NCI-H146 (cell line): ENCODE results near the gene CBFA2T3.

Source experiments
- DNase-seq: peaks from one replicate; lab custom pipeline; 2025; lab: John Stamatoyannopoulos, UW

CBFA2T3 gene

DNA sequence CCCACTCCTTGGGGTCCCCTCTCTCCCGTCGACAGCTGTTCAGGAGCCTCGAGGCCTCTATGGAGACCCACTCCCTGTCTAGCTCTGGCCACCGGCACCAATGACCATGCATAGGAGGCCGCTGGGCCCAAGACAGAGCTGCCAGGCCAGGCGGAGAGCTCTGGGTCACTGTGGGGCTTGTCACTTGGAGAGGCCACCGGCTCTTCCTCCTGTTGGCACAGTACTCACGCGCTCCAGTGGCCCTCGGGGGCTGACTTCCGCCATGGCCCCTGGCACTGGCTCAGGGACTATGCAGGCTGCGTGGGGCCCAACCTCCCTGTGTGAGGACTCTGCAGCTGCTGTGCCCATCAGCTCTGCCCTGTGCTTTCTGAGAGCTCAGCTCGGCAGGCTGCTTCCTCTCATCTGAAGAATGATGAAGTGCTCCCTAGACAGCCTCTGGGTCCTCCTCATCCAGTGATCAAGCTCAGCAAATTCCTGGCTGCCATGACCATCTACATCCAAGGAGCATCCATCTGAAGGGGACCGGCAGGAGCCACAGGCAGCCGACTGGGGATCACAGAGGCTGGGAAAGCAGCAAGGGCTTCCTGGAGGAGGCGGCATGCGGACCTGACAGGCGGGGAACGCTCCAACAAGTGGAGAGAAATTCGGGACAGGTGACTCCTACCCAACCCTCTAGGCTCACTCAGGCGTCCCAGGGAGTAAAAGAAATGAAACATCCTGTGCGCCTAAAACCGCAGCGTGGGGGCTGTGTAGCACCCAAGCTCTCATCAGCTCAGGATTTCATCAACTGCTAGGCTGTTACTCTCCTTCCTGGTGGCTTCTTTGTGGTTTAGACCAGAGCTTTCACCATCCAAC lies 137.0 kb downstream of the CBFA2T3 start:
- no peak for DNase-seq

DNA sequence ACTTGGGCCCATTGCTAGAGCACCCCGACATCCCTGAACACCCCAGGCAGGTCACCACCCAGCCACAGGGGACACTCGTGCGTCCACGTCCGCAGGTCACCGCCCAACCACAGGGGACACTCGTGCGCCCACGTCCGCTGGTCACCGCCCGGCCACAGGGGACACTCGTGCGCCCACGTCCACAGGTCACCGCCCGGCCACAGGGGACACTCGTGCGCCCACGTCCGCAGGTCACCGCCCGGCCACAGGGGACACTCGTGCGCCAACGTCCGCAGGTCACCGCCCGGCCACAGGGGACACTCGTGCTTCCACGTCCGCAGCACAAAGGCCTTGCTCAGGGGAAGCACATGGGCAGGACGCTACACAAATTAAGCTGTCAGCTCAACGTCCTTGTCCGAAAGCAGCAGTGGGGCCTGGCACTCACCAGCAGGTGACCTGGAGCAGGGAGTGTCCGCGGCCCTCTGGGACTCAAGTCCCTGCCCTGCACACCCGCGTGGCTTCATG lies 137.9 kb downstream of the CBFA2T3 start:
- DNase-seq, result no peak

DNA sequence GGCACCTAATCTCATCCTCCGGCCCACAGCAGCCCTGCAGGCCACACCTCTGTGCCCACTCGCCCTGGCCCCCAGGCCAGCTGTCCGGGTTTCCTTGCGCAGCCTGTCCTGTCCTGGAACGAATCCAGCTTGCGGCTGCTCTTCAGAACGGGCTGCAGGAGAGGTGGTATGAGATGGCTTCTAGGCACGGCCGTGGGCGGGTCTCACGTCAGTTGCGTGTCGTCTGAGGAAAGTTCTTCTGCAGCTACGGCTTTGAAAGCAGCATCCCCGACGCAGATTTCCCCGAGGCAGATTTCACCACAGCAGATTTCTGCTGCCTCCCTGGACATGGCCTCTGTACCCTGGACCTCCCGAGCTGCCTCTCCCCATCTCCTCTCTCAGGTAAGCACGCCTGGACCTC lies 138.4 kb downstream of the CBFA2T3 start:
- DNase-seq, result no peak

DNA sequence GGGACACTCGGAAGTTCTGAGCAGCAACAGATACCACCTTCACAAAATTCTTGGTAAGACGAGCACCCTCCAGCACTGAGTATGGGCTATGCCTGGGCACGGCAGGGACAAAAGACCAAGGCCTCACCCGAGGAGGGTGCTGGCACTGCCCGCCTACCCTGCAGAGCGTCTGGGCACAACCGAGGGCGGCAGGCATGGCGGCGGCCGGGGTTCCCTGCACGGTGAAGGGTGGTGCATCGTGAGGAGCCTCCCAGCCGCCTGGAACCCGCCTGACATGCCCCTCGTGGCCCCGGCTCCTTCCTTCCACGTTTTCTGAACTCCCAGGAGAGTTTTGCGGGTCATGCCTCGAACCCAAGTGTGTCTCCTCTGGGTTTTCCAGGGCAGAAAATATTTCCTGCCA lies 139.2 kb downstream of the CBFA2T3 start:
- DNase-seq, result no peak

DNA sequence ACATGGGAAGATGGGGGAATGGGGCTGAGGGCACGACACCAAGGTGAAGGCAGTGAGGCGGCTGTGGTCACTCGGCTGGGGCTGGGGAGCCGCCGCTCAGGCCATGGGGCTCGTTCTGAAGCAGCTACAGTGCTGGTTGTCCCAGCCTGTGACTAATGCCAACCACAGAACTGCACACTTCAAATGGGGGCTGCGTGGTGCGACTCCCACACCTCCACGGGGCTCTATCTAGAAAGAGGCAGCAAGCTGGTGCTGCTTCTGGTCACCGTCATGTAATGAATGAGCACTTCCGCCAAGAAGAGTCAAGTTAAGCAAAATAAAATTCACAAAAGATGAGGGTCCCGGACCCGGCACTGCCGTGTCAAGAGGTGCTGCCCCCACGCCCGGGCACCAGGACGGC lies 140.2 kb downstream of the CBFA2T3 start:
- DNase-seq, result no peak

DNA sequence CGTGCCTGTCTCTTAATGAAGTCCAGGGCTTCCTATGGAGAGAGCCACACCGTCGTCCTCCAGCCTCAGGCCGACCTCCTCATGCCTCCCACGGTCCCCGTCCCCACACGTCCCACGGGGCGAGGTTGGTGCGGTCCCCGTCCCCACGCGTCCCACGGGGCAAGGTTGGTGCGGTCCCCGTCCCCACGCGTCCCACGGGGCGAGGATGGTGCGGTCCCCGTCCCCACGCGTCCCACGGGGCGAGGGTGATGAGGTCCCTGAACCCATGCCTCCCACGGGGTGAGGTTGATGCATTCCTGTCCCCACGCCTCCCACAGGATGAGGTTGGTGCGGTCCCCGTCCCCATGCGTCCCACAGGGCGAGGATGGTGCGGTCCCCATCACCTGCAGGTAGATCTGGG lies 141.2 kb downstream of the CBFA2T3 start:
- DNase-seq, result no peak

DNA sequence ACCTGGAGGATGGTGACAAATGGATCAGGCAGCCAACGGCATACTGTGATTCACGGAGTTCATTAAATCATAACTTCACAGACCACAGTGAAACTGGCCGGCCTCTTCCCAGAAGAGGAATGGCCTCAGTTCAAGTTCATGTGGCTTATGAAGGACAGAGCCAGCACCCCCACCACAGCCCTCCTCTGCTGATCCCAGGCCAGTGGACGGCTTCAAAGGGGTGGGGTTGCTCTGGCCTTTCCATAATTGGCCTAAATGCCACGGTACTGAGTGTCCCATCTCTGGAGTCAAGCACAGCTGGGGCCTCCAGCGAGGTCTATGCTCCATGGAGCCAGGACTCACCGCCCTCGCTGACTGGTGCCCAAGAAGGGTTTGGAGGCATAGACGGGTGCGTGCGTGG lies 141.6 kb downstream of the CBFA2T3 start:
- DNase-seq, result no peak

DNA sequence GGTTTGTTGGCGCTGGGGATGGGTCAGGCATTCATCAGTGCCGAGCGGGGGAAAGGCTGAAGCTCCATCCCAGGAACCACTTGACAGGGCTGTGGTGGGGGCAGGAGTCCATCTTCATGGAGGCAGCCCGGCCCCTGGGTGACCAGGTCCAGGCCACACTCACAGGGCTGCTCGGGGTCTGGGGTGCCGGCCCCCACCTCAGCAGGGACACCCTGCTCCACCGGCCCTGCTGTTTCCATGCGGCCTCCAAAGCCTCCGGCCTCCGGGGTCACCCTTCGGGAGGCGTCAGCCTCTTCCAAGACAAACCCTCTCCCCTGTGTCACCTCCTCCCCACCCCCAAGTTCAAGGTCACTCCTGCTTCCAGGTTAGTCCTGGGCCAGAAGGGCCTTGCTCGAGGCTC lies 142.3 kb downstream of the CBFA2T3 start:
- no peak for DNase-seq

DNA sequence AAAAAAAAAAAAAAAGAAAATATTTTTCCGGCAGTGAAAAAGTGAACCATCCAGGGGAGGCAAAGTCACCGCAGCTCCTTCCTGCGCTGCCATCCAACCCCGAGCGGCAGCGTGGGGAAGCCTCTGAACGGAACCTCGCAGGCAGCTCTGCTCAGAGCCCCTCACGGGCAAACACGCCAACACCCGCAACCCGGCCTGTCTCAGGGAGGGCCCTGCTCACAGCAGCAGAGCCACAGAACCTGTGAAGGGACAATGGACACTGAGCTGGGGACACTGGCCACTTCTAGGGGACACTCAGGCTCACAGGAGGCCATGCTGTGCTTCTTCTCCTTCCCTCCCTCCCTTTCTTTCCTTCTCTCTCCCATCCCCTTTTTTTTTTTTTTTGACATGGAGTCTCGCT lies 143.9 kb downstream of the CBFA2T3 start:
- no peak for DNase-seq

DNA sequence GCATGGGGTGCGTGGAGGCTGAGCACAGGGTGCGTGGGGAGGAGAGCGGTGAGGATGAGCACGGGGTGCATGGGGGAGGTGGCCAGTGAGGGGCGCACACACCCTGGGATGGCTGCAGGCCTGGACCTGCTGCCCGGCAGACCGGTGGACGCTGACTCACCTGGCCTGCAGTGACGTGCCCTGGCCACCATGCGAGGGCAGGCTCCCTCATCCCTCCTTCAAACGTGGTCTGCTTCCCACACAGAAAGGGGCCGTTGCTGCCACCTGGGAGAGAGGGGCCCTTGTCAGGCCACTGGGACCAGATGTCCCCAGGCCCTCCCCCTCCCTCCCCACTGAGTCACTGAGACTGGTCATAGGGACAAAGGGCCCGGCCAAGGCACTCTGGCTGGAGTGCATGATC lies 145.2 kb downstream of the CBFA2T3 start:
- no peak for DNase-seq

DNA sequence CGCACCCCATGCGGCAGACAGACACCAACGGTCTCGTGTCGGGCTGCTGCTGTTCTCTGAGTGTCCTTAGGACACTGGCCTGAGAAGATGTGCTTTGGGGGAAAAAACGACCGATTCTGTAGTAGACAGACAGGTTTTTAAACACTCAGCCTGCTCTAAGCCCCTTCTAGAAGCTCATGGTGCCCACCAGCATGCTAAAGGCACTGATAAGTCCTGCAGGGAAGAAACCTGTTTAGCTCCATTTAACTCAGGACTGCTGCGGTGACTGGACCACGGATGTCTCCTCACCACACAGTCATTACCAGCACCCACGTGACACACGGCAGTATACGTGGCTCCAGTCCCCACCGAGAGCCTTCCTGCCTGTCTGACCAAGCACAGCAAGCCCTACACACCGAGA lies 146.2 kb downstream of the CBFA2T3 start:
- no peak for DNase-seq

DNA sequence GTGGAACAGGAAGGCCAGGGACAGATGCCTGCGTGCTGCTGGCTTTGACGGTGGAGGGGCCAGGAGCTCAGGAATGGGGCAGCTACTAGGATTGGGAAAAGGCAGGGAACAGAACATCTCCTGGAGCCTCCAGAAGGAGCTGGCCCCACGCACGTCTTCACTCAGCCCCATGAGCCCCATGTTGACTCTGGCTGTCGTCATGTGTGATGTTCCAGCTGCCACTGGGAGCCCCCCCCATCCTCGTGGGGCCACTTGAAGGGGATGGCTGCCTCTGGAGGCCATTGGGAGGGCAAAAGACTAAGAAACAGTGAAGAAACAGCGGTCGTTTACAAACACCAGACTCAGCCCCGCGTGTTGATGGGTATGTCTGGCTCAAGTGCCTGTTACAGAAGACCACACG lies 146.7 kb downstream of the CBFA2T3 start:
- no peak for DNase-seq

DNA sequence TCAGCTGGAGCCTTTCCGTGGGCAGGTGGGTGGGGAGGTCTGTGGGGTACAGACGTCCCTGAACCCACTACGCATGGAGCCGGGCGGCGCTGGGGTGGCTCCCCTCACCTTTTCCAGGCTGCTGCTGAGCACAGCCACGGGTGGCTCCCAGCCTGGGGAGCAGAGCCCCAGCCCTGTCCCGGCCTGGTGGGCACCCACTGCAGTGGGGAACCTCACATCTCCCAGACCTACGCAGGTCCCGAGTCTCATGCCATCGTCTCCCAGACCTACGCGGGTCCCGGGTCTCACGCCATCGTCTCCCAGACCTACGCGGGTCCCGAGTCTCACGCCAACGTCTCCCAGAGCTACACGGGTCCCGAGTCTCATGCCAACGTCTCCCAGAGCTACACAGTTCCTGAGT lies 148.3 kb downstream of the CBFA2T3 start:
- DNase-seq, result no peak

DNA sequence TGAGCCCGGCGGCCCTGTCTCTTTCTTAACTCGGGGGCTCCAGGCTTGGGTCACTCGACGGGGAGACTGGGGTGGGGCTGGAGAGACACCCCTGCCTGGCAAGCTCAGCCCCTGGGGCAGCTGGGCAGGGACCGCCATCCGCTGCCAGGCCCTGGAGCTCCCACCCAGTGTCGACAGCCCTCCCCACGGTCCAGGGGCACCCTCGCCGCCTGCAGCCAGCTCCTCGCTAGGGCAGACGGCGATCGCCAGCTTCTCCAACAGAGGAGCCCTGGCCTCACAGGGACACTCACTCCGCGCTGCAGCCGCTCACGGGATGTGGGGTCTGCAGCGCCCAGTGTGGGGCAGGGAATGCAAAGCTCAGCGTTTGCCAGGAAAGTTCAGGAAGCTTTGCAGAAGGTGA lies 149.3 kb downstream of the CBFA2T3 start:
- DNase-seq, result no peak

DNA sequence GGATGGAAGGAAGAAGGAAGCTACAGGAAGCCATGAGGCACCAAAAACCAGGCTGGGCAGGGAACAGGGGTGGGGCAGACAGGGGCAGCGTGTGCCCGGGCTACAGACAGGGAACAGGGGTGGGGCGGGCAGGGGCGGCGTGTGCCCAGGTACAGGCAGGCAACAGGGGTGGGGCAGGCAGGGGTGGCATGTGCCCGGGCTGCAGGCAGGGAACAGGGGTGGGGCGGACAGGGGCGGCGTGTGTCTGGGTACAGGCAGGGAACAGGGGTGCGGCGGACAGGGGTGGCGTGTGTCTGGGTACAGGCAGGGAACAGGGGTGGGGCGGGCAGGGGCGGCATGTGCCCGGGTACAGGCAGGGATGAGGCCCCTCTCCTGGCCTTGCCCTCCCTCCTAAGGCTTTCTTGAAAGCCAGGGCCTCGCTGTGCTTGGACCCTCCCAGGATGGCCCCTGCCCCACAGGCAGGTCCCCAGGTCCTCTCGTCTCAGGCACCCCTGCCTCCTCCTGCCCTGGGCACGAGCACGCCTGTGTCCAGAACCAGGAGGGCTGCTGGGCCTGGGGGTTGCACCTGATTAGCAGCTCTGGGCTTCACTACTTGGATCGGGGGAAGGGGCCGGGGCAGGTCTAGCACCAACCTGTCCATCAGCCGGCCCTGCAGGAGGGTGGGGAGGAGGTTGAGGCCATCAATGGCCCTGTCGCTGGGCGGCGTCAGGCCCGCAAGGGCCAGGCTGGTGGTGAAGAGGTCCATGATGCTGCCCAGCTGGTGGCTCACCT lies 150.8 kb downstream of the CBFA2T3 start:
- no peak for DNase-seq

DNA sequence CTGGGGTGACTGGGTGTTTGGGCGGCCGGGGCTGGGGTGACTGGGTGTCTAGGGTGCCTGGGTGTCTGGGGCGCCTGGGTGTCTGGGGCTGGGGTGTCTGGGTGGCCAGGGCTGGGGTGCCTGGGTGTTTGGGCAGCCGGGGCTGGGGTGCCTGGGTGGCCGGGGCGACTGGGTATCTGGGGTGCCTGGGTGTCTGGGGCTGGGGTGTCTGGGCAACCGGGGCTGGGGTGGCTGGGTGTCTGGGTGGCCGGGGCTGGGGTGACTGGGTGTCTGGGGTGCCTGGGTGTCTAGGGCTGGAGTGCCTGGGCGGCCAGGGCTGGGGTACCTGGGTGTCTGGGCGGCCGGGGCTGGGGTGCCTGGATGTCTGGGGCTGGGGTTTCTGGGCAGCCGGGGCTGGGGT lies 151.9 kb downstream of the CBFA2T3 start:
- DNase-seq, result no peak
